H1 (cell line): ENCODE measurements around the gene ARGLU1. TPM values are rescaled to one million over a fixed set of nuclear protein-coding genes. Genes with fewer than 3 reads are reported as not detected.

ENCODE experiments used
- CTCF ChIA-PET: fragments of 300-600 bp; sonication (Branson Sonifier 250); formaldehyde crosslinking; loops from one replicate; lab custom pipeline; 2021; ENCODE audit not compliant: partially characterized antibody; lab: Charles Lee
- POLR2A ChIA-PET: fragments of 300-600 bp; sonication (Branson Sonifier 250); formaldehyde crosslinking; loops from one replicate; lab custom pipeline; 2021; ENCODE audit warnings: inconsistent platforms; ENCODE audit not compliant: partially characterized antibody; lab: Charles Lee
- DNase-seq, 2 experiments: peaks; one replicate each; pipeline versions ENCODE4 v3.0.0 to v3.0.0-alpha.2; 2010 to 2022; ENCODE audit warnings: low spot score in 2 of 2, low read depth in 1 of 2, mixed read lengths in 1 of 2
- FAIRE-seq: peaks from 2 replicates; lab custom pipeline; 2011; peaks lifted over from hg19 to GRCh38; lab: Jason Lieb, UNC
- H2AFZ ChIP-seq: 2 replicates; pipeline ENCODE4 v1.8.1; 2012; ENCODE audit warnings: low read length, inconsistent platforms
- H2AK5ac ChIP-seq: 2 replicates; pipeline ENCODE4 v1.6.1; 2013; ENCODE audit warnings: low read depth, low read length
- H2BK120ac ChIP-seq: replicated peaks from 2 replicates; pipeline ENCODE3; 2013; ENCODE audit warnings: low read depth, low read length, inconsistent platforms
- H2BK12ac ChIP-seq: 2 replicates; pipeline ENCODE4 v1.6.1; 2013; ENCODE audit warnings: low read depth, low read length
- H2BK15ac ChIP-seq: 2 replicates; pipeline ENCODE4 v1.6.1; 2013; ENCODE audit warnings: low read length
- H2BK20ac ChIP-seq: 2 replicates; pipeline ENCODE4 v1.6.1; 2013; ENCODE audit warnings: low read length
- H2BK5ac ChIP-seq: 2 replicates; pipeline ENCODE4 v1.6.1; 2013; ENCODE audit warnings: low read depth, low read length
- H3K14ac ChIP-seq: 2 replicates; pipeline ENCODE4 v1.6.1; 2013; ENCODE audit warnings: inconsistent platforms; ENCODE audit not compliant: insufficient read length
- H3K18ac ChIP-seq: 2 replicates; pipeline ENCODE4 v1.6.1; 2013; ENCODE audit warnings: low read length; ENCODE audit errors: extremely low read depth
- H3K23ac ChIP-seq: 2 replicates; pipeline ENCODE4 v1.6.1; 2013; ENCODE audit warnings: inconsistent platforms; ENCODE audit not compliant: insufficient read length
- H3K23me2 ChIP-seq: 2 replicates; pipeline ENCODE4 v1.6.1; 2013; ENCODE audit warnings: low read depth, low read length
- H3K27ac ChIP-seq: 2 replicates; pipeline ENCODE4 v1.6.1; 2011; ENCODE audit warnings: low read depth, low read length, inconsistent platforms
- H3K27me3 ChIP-seq, 4 experiments: replicated peaks in 1 of 4; 1 replicate in 1 of 4; 2 replicates in 3 of 4; pipeline versions ENCODE4 v1.6.1 to v1.8.1; 2011 to 2013; ENCODE audit warnings: low read length in 3 of 4, mild to moderate bottlenecking in 3 of 4, inconsistent platforms in 2 of 4, mixed read lengths in 2 of 4, moderate library complexity in 1 of 4; ENCODE audit not compliant: control insufficient read depth in 3 of 4, insufficient read depth in 3 of 4; ENCODE audit errors: extremely low read depth in 1 of 4
- H3K36me3 ChIP-seq, 4 experiments: 2 replicates each; pipeline versions ENCODE4 v1.6.1 to v1.8.1; 2011 to 2013; ENCODE audit warnings: mild to moderate bottlenecking in 4 of 4, low read length in 3 of 4, moderate library complexity in 2 of 4, control low read depth in 1 of 4, inconsistent platforms in 1 of 4; ENCODE audit not compliant: insufficient read depth in 4 of 4, control insufficient read depth in 2 of 4
- H3K4ac ChIP-seq: replicated peaks from 2 replicates; pipeline ENCODE3; 2013; ENCODE audit warnings: low read length, low read depth, mixed read lengths, inconsistent platforms; ENCODE audit not compliant: insufficient read length
- H3K4me1 ChIP-seq, 4 experiments: replicated peaks in 1 of 4; 1 replicate in 1 of 4; 2 replicates in 3 of 4; pipeline versions ENCODE4 v1.6.1 to v1.8.1; 2011 to 2013; ENCODE audit warnings: low read length in 3 of 4, inconsistent platforms in 2 of 4, mixed read lengths in 1 of 4; ENCODE audit not compliant: insufficient read depth in 4 of 4, control insufficient read depth in 3 of 4
- H3K4me2 ChIP-seq, 2 experiments: 2 replicates each; pipeline versions ENCODE4 v1.6.1 to v1.8.1; 2011 to 2013; ENCODE audit warnings: low read depth in 2 of 2, low read length in 2 of 2, control low read depth in 1 of 2, inconsistent platforms in 1 of 2, mild to moderate bottlenecking in 1 of 2; ENCODE audit not compliant: insufficient read depth in 1 of 2
- H3K4me3 ChIP-seq, 4 experiments: fragments of 200-600, 300-600 bp in 1 of 4; sonication (generic), shearing (Covaris generic), sonication (Bioruptor Twin) in 1 of 4; 2 replicates each; pipeline versions ENCODE4 v1.5.1 to v1.8.1; 2011 to 2016; ENCODE audit warnings: low read length in 4 of 4, low read depth in 3 of 4, control low read depth in 2 of 4, inconsistent platforms in 2 of 4, mild to moderate bottlenecking in 2 of 4, mixed read lengths in 1 of 4, moderate library complexity in 1 of 4; ENCODE audit not compliant: insufficient read depth in 2 of 4; ENCODE audit errors: extremely low read depth in 1 of 4
- H3K56ac ChIP-seq: replicated peaks from 2 replicates; pipeline ENCODE3; 2013; ENCODE audit warnings: low read depth, mild to moderate bottlenecking, mixed read lengths, low read length, inconsistent platforms; ENCODE audit not compliant: insufficient read length
- H3K79me1 ChIP-seq: 2 replicates; pipeline ENCODE4 v1.6.1; 2013; ENCODE audit warnings: low read depth, low read length, control low read depth
- H3K79me2 ChIP-seq, 2 experiments: 2 replicates each; pipeline versions ENCODE4 v1.6.1 to v1.8.1; 2012 to 2013; ENCODE audit warnings: low read length in 2 of 2, mild to moderate bottlenecking in 2 of 2, inconsistent platforms in 1 of 2; ENCODE audit not compliant: insufficient read depth in 2 of 2, control insufficient read depth in 1 of 2
- H3K9ac ChIP-seq, 4 experiments: replicated peaks in 1 of 4; 1 replicate in 1 of 4; 2 replicates in 3 of 4; pipeline versions ENCODE4 v1.6.1 to v1.8.1; 2011 to 2013; ENCODE audit warnings: low read depth in 3 of 4, low read length in 3 of 4, control low read depth in 2 of 4, mild to moderate bottlenecking in 2 of 4, moderate library complexity in 2 of 4, inconsistent platforms in 1 of 4; ENCODE audit errors: extremely low read depth in 1 of 4
- H3K9me3 ChIP-seq, 2 experiments: 2 replicates each; pipeline versions ENCODE4 v1.6.1 to v1.8.1; 2012 to 2013; ENCODE audit warnings: mild to moderate bottlenecking in 2 of 2, moderate library complexity in 2 of 2, control low read depth in 1 of 2, inconsistent platforms in 1 of 2, low read depth in 1 of 2, low read length in 1 of 2, mixed read lengths in 1 of 2; ENCODE audit not compliant: insufficient read depth in 2 of 2
- H4K20me1 ChIP-seq, 2 experiments: replicated peaks in 1 of 2; 2 replicates each; pipeline versions ENCODE3 to v1.8.1; 2011 to 2013; ENCODE audit warnings: inconsistent platforms in 2 of 2, low read length in 2 of 2, mild to moderate bottlenecking in 1 of 2; ENCODE audit not compliant: insufficient read depth in 2 of 2, control insufficient read depth in 1 of 2
- H4K5ac ChIP-seq: 2 replicates; pipeline ENCODE4 v1.6.1; 2013; ENCODE audit warnings: low read length, low read depth, mixed read lengths, inconsistent platforms; ENCODE audit not compliant: insufficient read length
- H4K8ac ChIP-seq: 2 replicates; pipeline ENCODE4 v1.8.0; 2013; ENCODE audit warnings: mild to moderate bottlenecking, moderate library complexity, low read length, inconsistent platforms; ENCODE audit not compliant: insufficient read depth; ENCODE audit errors: extremely low read depth
- H4K91ac ChIP-seq: replicated peaks from 2 replicates; pipeline ENCODE3; 2013; ENCODE audit warnings: low read length, mixed read lengths, inconsistent platforms; ENCODE audit not compliant: insufficient read length
- EGR1 ChIP-seq: IDR thresholded peaks from 2 replicates; pipeline ENCODE4 v1.6.1; 2011; ENCODE audit warnings: low read depth, low read length, borderline replicate concordance
- HDAC6 ChIP-seq: IDR thresholded peaks from one replicate; pipeline ENCODE4 v1.7.1; 2012; ENCODE audit warnings: low read depth, mild to moderate bottlenecking, inconsistent platforms, low read length, moderate library complexity
- POLR2A ChIP-seq, 2 experiments: IDR thresholded peaks; 1 replicate in 1 of 2; 2 replicates in 1 of 2; pipeline ENCODE4 v1.6.1; 2011; ENCODE audit warnings: low read depth in 2 of 2, low read length in 2 of 2, mild to moderate bottlenecking in 2 of 2; ENCODE audit errors: control extremely low read depth in 1 of 2
- WGBS, 2 experiments: shearing (Covaris generic) in 1 of 2; methylation state at CpG; one replicate each; pipeline versions ENCODE4 v1.1.6 to v1.1.7; 2013 to 2015; ENCODE audit warnings: low lambda C conversion rate in 2 of 2, mixed read lengths in 2 of 2, inconsistent platforms in 1 of 2, low coverage in 1 of 2, missing lambda C conversion rate in 1 of 2; ENCODE audit not compliant: insufficient replicate concordance in 2 of 2, insufficient coverage in 1 of 2, insufficient read length in 1 of 2; ENCODE audit errors: extremely low coverage in 1 of 2, missing lambda C conversion rate in 1 of 2; 5-methylcytosine and 5-hydroxymethylcytosine counted together
- polyA plus RNA-seq, 7 experiments: library from polyadenylated mRNA; depleted of rRNA in 3 of 7; stranded (reverse) in 5 of 7; unstranded in 2 of 7; fragments of >200 nt in 5 of 7; fragments of 200-250 nt in 2 of 7; gene quantifications; 1 replicate in 5 of 7; 2 replicates in 1 of 7; 4 replicates in 1 of 7; pipeline versions ENCODE4 v1.2.1 to v1.2.3, GENCODE V29; 2011 to 2013; ENCODE audit warnings: missing spikeins in 2 of 7, mixed read lengths in 2 of 7
- total RNA-seq: library from RNA; stranded (reverse); fragmentation: NEBNext Ultra II Directional; extraction: Animal tissue kit (Norgen Biotek cat#: 25700); gene quantifications from 2 replicates; pipeline ENCODE4 v1.2.1, GENCODE V29; 2021

Gene ARGLU1
- total and polyA plus RNA-seq, 2 of the 8 experiments (the other 6 are each of a cell fraction or from before 2014, with no cell fraction given): 47.8 to 84.9 TPM

DNA sequence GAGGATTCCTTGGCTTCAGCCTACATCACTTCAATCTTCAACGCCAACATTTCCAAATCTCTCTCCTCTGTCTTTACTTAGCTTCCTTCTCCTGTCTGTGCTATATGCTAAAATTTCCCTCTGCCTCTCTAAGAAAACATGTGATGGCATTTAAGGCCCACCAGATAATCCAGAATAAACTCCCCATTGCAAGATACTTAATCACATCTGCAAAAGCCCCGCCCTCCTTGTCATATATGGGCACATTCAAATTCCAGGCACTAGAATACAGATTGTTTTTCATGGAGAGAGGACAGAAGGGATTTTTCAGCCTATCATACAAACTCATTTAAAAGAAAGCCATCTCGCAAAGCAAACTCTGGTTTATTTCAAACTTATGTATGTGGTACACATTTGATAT, 16.2 kb downstream of the ARGLU1 start:
- Histone ChIP-seq H3K14ac (no peak overlapping the region), H3K79me1 (no peaks in the 10 kb centered on the region), H2BK120ac (no peak overlapping the region), H3K27me3 (no peaks in the 10 kb centered on the region), H3K27ac (no peak overlapping the region), H3K4me3 (no peak overlapping the region), H4K20me1 (peaks cover 8 to 16% of the 10 kb centered on the region in 2 experiments), H3K56ac (no peak overlapping the region), H2BK20ac (no peak overlapping the region), H4K5ac (no peak overlapping the region), H4K8ac (no peak overlapping the region), H3K18ac (no peak overlapping the region), H3K23me2 (no peaks in the 10 kb centered on the region), H3K9me3 (no peaks in the 10 kb centered on the region), H2BK12ac (no peak overlapping the region), H3K9ac (no peak overlapping the region), H2BK5ac (no peak overlapping the region), H3K36me3 (peaks cover 8 to 83% (median 44%) of the 10 kb centered on the region in 4 experiments), H4K91ac (no peak overlapping the region), H3K4ac (no peak overlapping the region), H2BK15ac (no peak overlapping the region), H2AK5ac (no peak overlapping the region), H3K23ac (no peak overlapping the region), H2AFZ (no peak overlapping the region), H3K79me2 (peaks cover 3 to 100% of the 10 kb centered on the region in 2 experiments; a peak in 3 of 4 replicates), H3K4me1 (no peaks in the 10 kb centered on the region), H3K4me2 (no peak overlapping the region)
- DNase-seq (no peak), FAIRE-seq (no peak)
- CTCF ChIA-PET: interaction anchor here (0.9 to 1.7 kb wide), 3 partner anchors 10 to 16 kb away, joined by 3 to 6 read pairs (median 3); partner anchors contain the start of gene EFNB2
- TF ChIP-seq EGR1: no peak
- 0 out of 3 replicates have a peak, but pooled peaks of 1 of the 2 experiments have one; percentile 30 for TF ChIP-seq POLR2A (IDR thresholded peaks at IDR 0.05; ENCODE audit: control extremely low read depth in 1 of 2, low read depth in 2 of 2, low read length in 2 of 2)
- no peak for TF ChIP-seq HDAC6
- 89 to 100% methylated on average over 1 to 3 of the region's 3 CpGs for WGBS, 2 experiments
- POLR2A ChIA-PET: interaction anchor here (1.2 to 2.4 kb wide), 2 partner anchors 14 to 16 kb away, joined by 6 to 8 read pairs; partner anchors contain the start of gene EFNB2
